ENCODE measurements around the gene CIAO2A. TPM values are rescaled to one million over a fixed set of nuclear protein-coding genes. Genes with fewer than 3 reads are reported as not detected.

The CIAO2A gene
- total RNA-seq, 1 experiment from 2014 or later = 74.4 TPM

GRCh38 chr15:64122936-64123351 lies 29.3 kb upstream of the CIAO2A start:
- Histone ChIP-seq H3K79me2 (ENCODE audit: insufficient read depth, low read length) (no peaks in the 10 kb centered on the region), H3K23me2 (ENCODE audit: insufficient read length, low read depth, low read length, poor library complexity, severe bottlenecking) (no peaks in the 10 kb centered on the region), H3K4me1 (ENCODE audit: insufficient read depth, low read length) (no peaks in the 10 kb centered on the region), H3K9ac (ENCODE audit: extremely low read depth, insufficient read length, low read length) (no peak overlapping the region), H2AFZ (ENCODE audit: low read length) (no peak overlapping the region), H2BK15ac (ENCODE audit: low read depth, low read length) (no peak overlapping the region), H3K56ac (ENCODE audit: insufficient read length, low read depth, low read length) (no peak overlapping the region), H4K20me1 (ENCODE audit: control insufficient read depth, insufficient read depth, insufficient read length) (no peaks in the 10 kb centered on the region), H4K5ac (ENCODE audit: insufficient read length, low read depth, low read length) (no peak overlapping the region), H3K4ac (ENCODE audit: low read depth, low read length) (no peak overlapping the region), H3K18ac (ENCODE audit: insufficient read length, low read depth, low read length) (no peak overlapping the region), H2AK5ac (ENCODE audit: insufficient read length, low read length) (no peak overlapping the region), H2BK120ac (ENCODE audit: low read depth, low read length, poor library complexity, severe bottlenecking) (no peak overlapping the region), H2BK12ac (ENCODE audit: insufficient read length, low read depth, low read length) (no peak overlapping the region), H3K9me3 (ENCODE audit: control insufficient read depth, low read depth, low read length) (no peaks in the 10 kb centered on the region), H4K91ac (ENCODE audit: insufficient read length, low read depth, low read length) (no peak overlapping the region), H3K27ac (ENCODE audit: insufficient read length, low read depth, low read length) (no peak overlapping the region), H3K23ac (ENCODE audit: insufficient read length, low read depth, low read length) (no peak overlapping the region), H3T11ph (ENCODE audit: low read length) (no peak overlapping the region), H3K14ac (ENCODE audit: insufficient read depth, low read length) (no peak overlapping the region), H2BK20ac (ENCODE audit: low read depth, low read length, poor library complexity, severe bottlenecking) (no peak overlapping the region), H2BK5ac (ENCODE audit: insufficient read length, low read length) (no peak overlapping the region), H3K27me3 (ENCODE audit: insufficient read depth, low read length) (no peaks in the 10 kb centered on the region), H3K79me1 (ENCODE audit: insufficient read depth, low read depth, low read length, poor library complexity, severe bottlenecking) (no peaks in the 10 kb centered on the region), H3K4me2 (ENCODE audit: insufficient read depth, insufficient read length, low read length) (no peak overlapping the region), H4K8ac (replicated peaks; ENCODE audit: insufficient read length, low read depth, low read length) (no peak overlapping the region)
- H3K36me3 Mint-ChIP-seq (ENCODE audit: insufficient read depth in 1 of 3, low read depth in 3 of 3) = peaks cover 5 to 57% (median 35%) of the 10 kb centered on the region in 3 experiments; a peak in 6 of 7 replicates
- no peak overlapping the region for H3K27ac Mint-ChIP-seq
- DNase-seq = no peak
- no peaks in the 10 kb centered on the region for H3K4me1 Mint-ChIP-seq
- TF ChIP-seq CTCF (conservative IDR thresholded peaks at IDR 0.05) = no peak
- WGBS (ENCODE audit: extremely low coverage, insufficient read length, low lambda C conversion rate) = no CpG with 5 or more reads among the region's 3 CpGs
- H3K27me3 Mint-ChIP-seq (ENCODE audit: low read depth) = no peaks in the 10 kb centered on the region
- H3K4me3 Mint-ChIP-seq = no peak overlapping the region
- H3K9me3 Mint-ChIP-seq = no peaks in the 10 kb centered on the region

All from H9 (cell line).